Panc1 (cell line): ENCODE data around the gene MRPL33.

Experiments used
- TF ChIP-seq, protein P1 (sequence below), 2 experiments: IDR thresholded peaks; 2 replicates each; pipeline ENCODE4 v1.6.1; 2011 to 2012; ENCODE audit warnings: low read depth in 2 of 2, control low read depth in 1 of 2, low read length in 1 of 2, mild to moderate bottlenecking in 1 of 2, moderate library complexity in 1 of 2; ENCODE audit not compliant: insufficient read depth in 1 of 2
- TF ChIP-seq, protein P2 (sequence below): fragments of 450-650 bp; IDR thresholded peaks from 2 replicates; pipeline ENCODE4 v1.5.1; 2017; ENCODE audit warnings: mild to moderate bottlenecking

DNA sequence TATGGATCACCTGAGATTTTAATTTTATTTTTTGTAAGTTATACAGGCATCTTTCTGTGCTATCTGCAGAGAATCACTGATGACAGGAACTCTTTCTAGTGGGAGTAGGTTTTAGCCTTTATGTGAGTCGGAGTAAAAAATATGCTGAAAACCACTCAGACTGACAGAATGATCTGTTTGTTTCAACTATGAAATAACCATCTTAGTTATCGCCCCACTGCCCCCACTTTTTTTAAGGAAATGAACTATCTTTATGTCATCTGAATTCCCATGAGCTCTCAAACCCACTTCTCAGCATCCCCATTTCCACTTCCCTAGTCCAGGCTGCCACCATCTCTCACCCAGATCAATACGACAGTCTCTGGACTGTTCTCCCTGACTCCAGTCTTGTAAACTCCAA lies 38.9 kb downstream of the MRPL33 start:
- TF ChIP-seq, protein P1, sequence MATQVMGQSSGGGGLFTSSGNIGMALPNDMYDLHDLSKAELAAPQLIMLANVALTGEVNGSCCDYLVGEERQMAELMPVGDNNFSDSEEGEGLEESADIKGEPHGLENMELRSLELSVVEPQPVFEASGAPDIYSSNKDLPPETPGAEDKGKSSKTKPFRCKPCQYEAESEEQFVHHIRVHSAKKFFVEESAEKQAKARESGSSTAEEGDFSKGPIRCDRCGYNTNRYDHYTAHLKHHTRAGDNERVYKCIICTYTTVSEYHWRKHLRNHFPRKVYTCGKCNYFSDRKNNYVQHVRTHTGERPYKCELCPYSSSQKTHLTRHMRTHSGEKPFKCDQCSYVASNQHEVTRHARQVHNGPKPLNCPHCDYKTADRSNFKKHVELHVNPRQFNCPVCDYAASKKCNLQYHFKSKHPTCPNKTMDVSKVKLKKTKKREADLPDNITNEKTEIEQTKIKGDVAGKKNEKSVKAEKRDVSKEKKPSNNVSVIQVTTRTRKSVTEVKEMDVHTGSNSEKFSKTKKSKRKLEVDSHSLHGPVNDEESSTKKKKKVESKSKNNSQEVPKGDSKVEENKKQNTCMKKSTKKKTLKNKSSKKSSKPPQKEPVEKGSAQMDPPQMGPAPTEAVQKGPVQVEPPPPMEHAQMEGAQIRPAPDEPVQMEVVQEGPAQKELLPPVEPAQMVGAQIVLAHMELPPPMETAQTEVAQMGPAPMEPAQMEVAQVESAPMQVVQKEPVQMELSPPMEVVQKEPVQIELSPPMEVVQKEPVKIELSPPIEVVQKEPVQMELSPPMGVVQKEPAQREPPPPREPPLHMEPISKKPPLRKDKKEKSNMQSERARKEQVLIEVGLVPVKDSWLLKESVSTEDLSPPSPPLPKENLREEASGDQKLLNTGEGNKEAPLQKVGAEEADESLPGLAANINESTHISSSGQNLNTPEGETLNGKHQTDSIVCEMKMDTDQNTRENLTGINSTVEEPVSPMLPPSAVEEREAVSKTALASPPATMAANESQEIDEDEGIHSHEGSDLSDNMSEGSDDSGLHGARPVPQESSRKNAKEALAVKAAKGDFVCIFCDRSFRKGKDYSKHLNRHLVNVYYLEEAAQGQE (IDR thresholded peaks at IDR 0.05; ENCODE audit: insufficient read depth in 1 of 2, low read depth in 2 of 2, low read length in 1 of 2) = no peak
- TF ChIP-seq, protein P2, sequence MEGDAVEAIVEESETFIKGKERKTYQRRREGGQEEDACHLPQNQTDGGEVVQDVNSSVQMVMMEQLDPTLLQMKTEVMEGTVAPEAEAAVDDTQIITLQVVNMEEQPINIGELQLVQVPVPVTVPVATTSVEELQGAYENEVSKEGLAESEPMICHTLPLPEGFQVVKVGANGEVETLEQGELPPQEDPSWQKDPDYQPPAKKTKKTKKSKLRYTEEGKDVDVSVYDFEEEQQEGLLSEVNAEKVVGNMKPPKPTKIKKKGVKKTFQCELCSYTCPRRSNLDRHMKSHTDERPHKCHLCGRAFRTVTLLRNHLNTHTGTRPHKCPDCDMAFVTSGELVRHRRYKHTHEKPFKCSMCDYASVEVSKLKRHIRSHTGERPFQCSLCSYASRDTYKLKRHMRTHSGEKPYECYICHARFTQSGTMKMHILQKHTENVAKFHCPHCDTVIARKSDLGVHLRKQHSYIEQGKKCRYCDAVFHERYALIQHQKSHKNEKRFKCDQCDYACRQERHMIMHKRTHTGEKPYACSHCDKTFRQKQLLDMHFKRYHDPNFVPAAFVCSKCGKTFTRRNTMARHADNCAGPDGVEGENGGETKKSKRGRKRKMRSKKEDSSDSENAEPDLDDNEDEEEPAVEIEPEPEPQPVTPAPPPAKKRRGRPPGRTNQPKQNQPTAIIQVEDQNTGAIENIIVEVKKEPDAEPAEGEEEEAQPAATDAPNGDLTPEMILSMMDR = no peak
